Ishikawa (cell line): ENCODE results near the gene MBTPS1.

ENCODE experiments used
- CEBPB ChIP-seq: IDR thresholded peaks from 2 replicates; pipeline ENCODE4 v1.6.1; 2012
- CREB1 ChIP-seq: IDR thresholded peaks from 2 replicates; pipeline ENCODE4 v1.6.1; 2012; ENCODE audit warnings: low read depth
- EGR1 ChIP-seq: IDR thresholded peaks from 2 replicates; pipeline ENCODE4 v1.6.1; 2012
- EP300 ChIP-seq: IDR thresholded peaks from 2 replicates; pipeline ENCODE4 v1.6.1; 2012; ENCODE audit warnings: borderline replicate concordance
- FOXM1 ChIP-seq: IDR thresholded peaks from 2 replicates; pipeline ENCODE4 v1.6.1; 2012; ENCODE audit warnings: low read depth, borderline replicate concordance
- REST ChIP-seq: IDR thresholded peaks from 2 replicates; pipeline ENCODE4 v1.6.1; 2012; ENCODE audit warnings: low read depth, mild to moderate bottlenecking
- TAF1 ChIP-seq: IDR thresholded peaks from 2 replicates; pipeline ENCODE4 v1.6.1; 2012; ENCODE audit warnings: low read depth, mild to moderate bottlenecking
- TCF12 ChIP-seq: IDR thresholded peaks from 2 replicates; pipeline ENCODE4 v1.6.1; 2012; ENCODE audit warnings: low read depth
- TEAD4 ChIP-seq: IDR thresholded peaks from 2 replicates; pipeline ENCODE4 v1.6.1; 2012
- YY1 ChIP-seq: IDR thresholded peaks from 2 replicates; pipeline ENCODE4 v1.6.1; 2012; ENCODE audit warnings: low read depth
- ZBTB7A ChIP-seq: IDR thresholded peaks from 2 replicates; pipeline ENCODE4 v1.6.1; 2012; ENCODE audit warnings: low read depth
- TF ChIP-seq, protein P1 (sequence below): IDR thresholded peaks from 2 replicates; pipeline ENCODE4 v1.6.1; 2012

GRCh38 chr16:84121007-84121406 lies 4.3 kb upstream of the MBTPS1 start:
- no peak for TF ChIP-seq YY1
- TF ChIP-seq, protein P1, sequence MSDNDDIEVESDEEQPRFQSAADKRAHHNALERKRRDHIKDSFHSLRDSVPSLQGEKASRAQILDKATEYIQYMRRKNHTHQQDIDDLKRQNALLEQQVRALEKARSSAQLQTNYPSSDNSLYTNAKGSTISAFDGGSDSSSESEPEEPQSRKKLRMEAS, result no peak
- no peak for TF ChIP-seq FOXM1
- no peak for TF ChIP-seq EP300
- no peak for TF ChIP-seq REST
- TF ChIP-seq EGR1, result no peak
- TF ChIP-seq CEBPB, result no peak
- no peak for TF ChIP-seq CREB1
- no peak for TF ChIP-seq TAF1
- no peak for TF ChIP-seq TEAD4
- no peak for TF ChIP-seq ZBTB7A
- TF ChIP-seq TCF12, result no peak
